Prostate gland (tissue), 2 donors: ENCODE results near the gene PCA3. TPM values are rescaled to one million over a fixed set of nuclear protein-coding genes. Genes with fewer than 3 reads are reported as not detected.

Source experiments
- DNase-seq: peaks from one replicate; pipeline ENCODE4 v3.0.0-alpha.2; 2019; ENCODE audit warnings: low spot score
- H3K27ac ChIP-seq, 2 donors: fragments of 200-600 bp; sonication (generic); 2 replicates each; pipeline ENCODE4 v1.5.1; 2017 to 2019
- H3K27me3 ChIP-seq: fragments of 200-600 bp; sonication (generic); replicated peaks from 2 replicates; pipeline ENCODE4 v1.5.1; 2019; ENCODE audit not compliant: insufficient read depth
- H3K36me3 ChIP-seq, 2 donors: fragments of 200-600 bp; sonication (generic); 1 replicate in 1 of 2; 2 replicates in 1 of 2; pipeline versions ENCODE4 v1.5.1 to v1.8.1; 2017 to 2019
- H3K4me1 ChIP-seq: fragments of 200-600 bp; sonication (generic); replicated peaks from 2 replicates; pipeline ENCODE4 v1.5.1; 2019
- H3K4me3 ChIP-seq, 2 donors: fragments of 200-600 bp; sonication (generic); 2 replicates each; pipeline ENCODE4 v1.5.1; 2017 to 2019
- H3K9me3 ChIP-seq: fragments of 200-600 bp; sonication (generic); 2 replicates; pipeline ENCODE4 v1.5.1; 2017
- POLR2A ChIP-seq: fragments of 450-650 bp; IDR thresholded peaks from one replicate; pipeline ENCODE4 v1.6.1; 2016; ENCODE audit warnings: antibody characterized with exemption, mild to moderate bottlenecking
- POLR2AphosphoS5 ChIP-seq: sonication (generic); formaldehyde crosslinking; IDR thresholded peaks from one replicate; pipeline ENCODE4 v1.6.1; 2017; ENCODE audit warnings: antibody characterized with exemption
- WGBS: methylation state at CpG from one replicate; pipeline ENCODE4 v1.1.5; 2018; 5-methylcytosine and 5-hydroxymethylcytosine counted together
- intact Hi-C: fragments of 100-400 bp; cut with DNase I; formaldehyde crosslinking; loops from one replicate; pipeline ENCODE4 v1.14.2; 2022
- total RNA-seq, 2 donors: library from RNA; depleted of rRNA; stranded (reverse); fragments of >200 nt; gene quantifications; one replicate each; pipeline ENCODE4 v1.1.0, GENCODE V29; 2016
- TF ChIP-seq, protein P1 (sequence below), 4 experiments: fragments of 200-600 bp in 2 of 4; fragments of 450-650 bp in 2 of 4; sonication (generic) in 2 of 4; IDR thresholded peaks; 1 replicate in 3 of 4; 2 replicates in 1 of 4; pipeline ENCODE4 v1.5.1; 2016 to 2019; ENCODE audit warnings: antibody characterized with exemption in 4 of 4, mild to moderate bottlenecking in 2 of 4, moderate library complexity in 2 of 4

PCA3 gene
- total RNA-seq, 2 donors from 2014 or later = 0.14 TPM; not detected in 1

DNA sequence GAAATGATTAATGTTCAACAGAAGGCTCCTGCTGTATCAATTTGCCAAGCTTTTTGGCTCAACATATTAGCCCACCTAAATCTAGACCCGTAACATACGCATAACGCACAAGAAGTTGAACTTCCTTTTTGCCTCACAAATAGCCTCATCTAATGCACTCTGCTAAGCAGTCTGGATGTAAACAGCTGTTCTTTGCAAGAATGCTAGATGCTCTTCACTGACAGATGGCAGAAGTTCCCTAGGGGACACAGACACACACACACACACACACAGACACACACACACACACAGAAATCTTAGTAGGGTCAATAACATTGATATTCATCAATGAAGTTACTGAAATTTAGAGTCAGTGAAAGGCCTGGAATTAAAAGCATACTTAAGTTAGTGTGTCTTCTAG, 13.2 kb upstream of the PCA3 start:
- H3K27ac ChIP-seq = no peak overlapping the region
- DNase-seq = no peak
- H3K4me1 ChIP-seq = no peaks in the 10 kb centered on the region
- no peak overlapping the region for H3K4me3 ChIP-seq
- no peaks in the 10 kb centered on the region for H3K27me3 ChIP-seq
- 87% methylated on average over 3 of the region's 3 CpGs for WGBS
- H3K36me3 ChIP-seq = no peaks in the 10 kb centered on the region
- TF ChIP-seq, protein P1, sequence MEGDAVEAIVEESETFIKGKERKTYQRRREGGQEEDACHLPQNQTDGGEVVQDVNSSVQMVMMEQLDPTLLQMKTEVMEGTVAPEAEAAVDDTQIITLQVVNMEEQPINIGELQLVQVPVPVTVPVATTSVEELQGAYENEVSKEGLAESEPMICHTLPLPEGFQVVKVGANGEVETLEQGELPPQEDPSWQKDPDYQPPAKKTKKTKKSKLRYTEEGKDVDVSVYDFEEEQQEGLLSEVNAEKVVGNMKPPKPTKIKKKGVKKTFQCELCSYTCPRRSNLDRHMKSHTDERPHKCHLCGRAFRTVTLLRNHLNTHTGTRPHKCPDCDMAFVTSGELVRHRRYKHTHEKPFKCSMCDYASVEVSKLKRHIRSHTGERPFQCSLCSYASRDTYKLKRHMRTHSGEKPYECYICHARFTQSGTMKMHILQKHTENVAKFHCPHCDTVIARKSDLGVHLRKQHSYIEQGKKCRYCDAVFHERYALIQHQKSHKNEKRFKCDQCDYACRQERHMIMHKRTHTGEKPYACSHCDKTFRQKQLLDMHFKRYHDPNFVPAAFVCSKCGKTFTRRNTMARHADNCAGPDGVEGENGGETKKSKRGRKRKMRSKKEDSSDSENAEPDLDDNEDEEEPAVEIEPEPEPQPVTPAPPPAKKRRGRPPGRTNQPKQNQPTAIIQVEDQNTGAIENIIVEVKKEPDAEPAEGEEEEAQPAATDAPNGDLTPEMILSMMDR (IDR thresholded peaks at IDR 0.05) = no peak
- no peak for TF ChIP-seq POLR2AphosphoS5
- no peak for TF ChIP-seq POLR2A
- intact Hi-C loops = no loop called here
- no peaks in the 10 kb centered on the region for H3K9me3 ChIP-seq

DNA sequence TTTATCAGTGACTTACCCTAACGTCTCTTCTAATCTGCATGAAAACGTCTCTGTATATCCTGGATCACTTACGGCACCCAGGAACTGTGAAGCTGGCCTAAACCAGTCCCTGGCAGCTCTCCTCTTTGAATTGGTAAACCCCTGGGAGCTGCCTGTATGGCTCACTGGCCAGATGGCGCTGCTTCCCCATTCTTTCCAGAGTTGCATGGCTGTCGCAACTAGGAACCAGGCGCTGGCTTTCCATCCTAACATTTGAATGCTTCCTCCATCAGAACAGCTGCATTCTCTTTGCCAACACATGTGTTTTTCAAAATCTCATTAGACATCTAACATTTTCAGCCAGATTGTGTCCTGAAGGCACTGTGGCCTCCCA, 8.0 kb upstream of the PCA3 start:
- Histone ChIP-seq H3K36me3 (no peaks in the 10 kb centered on the region), H3K27ac (no peak overlapping the region), H3K27me3 (no peaks in the 10 kb centered on the region), H3K4me1 (no peaks in the 10 kb centered on the region), H3K9me3 (no peaks in the 10 kb centered on the region), H3K4me3 (no peak overlapping the region)
- peak; percentile 6 for DNase-seq
- WGBS = 66% methylated on average over 6 of the region's 6 CpGs
- no peak for TF ChIP-seq POLR2A
- intact Hi-C loops = loop anchor here (2.0 kb wide), 1 partner anchor 231 kb away; no protein-coding TSS in a partner anchor

DNA sequence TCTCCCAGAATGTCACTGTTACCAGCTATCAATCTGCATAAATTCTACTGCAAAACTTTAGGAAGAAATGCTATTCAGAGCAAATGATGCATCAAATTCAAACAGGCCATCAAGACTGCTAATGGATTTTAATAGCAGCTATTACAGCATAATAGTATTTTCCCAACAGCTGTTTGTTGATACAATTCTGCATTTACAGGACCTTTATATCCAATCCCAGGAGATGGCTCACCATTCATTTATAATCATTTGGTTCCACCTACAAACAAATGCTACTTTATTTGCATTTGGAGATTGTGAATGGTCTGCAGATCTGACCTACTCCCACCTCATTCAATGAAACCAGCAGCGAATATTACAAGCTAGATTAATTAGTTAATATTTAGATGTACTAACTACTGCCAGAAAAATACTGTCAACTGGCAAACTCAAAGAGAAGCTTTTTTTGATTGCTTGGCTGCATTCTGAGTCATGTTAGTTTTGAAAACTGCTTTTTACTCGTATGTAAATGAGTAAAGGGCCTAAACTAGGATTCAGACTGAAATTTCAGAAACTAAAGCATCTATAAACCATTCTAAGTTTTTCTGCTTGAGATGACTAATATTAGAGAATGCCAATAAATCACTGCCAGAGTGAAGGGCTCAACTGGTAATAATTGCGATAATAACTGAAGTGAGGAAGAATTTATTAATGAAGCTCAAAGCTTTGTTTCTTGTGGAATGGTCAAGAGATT, 7.1 kb upstream of the PCA3 start:
- no peaks in the 10 kb centered on the region for H3K9me3 ChIP-seq
- DNase-seq = no peak
- intact Hi-C loops = loop anchor here (2.0 kb wide), 1 partner anchor 230 kb away; no protein-coding TSS in a partner anchor
- TF ChIP-seq POLR2A (no peak), POLR2AphosphoS5 (no peak)
- TF ChIP-seq, protein P1 (IDR thresholded peaks at IDR 0.05) = no peak
- no peak overlapping the region for H3K27ac ChIP-seq
- no peaks in the 10 kb centered on the region for H3K36me3 ChIP-seq
- H3K4me3 ChIP-seq = no peak overlapping the region
- H3K4me1 ChIP-seq = peaks cover 3% of the 10 kb centered on the region
- WGBS = 81% methylated on average over 3 of the region's 3 CpGs
- no peaks in the 10 kb centered on the region for H3K27me3 ChIP-seq

DNA sequence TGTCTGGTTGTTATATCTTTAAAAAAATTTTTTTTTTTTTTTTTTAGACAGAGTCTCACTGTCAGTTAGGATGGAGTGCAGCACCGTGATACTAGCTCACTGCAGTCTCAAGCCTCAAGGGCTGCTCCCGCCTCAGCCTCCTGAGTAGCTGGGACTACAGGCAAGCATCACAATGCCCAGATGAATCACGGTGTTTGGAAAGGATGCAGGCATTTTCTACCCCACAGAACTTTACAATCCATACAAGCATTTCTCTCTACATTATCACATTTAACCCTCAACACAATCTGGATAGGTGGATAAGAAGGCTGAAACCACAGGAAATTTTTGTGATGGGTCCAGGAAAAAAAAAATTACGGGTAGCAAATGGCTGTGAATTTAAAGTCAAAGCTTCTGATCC, 5.8 kb upstream of the PCA3 start:
- intact Hi-C loops = no loop called here
- peaks cover 3% of the 10 kb centered on the region for H3K4me1 ChIP-seq
- WGBS = 71% methylated on average over 4 of the region's 4 CpGs

DNA sequence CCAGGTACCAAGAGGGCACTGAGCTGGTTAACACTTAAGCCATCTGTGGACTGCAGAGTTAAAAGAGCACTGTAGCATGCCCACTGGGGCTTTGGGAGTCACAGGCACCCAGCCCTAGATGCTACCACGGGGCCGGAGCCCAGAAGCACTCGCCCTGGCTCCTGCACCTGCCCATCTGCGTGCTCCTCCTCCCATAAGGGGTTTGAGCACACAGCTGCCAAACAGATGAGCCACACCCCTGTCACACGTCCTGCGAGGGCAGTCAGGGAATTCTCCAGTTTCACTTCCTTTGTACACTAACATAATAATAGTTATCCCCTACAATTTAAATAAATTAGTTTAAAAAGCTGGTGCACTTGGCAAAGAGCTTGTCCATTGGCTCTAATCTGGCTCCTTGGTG, 4.5 kb upstream of the PCA3 start:
- WGBS = 40% methylated on average over 6 of the region's 6 CpGs
- peaks cover 3% of the 10 kb centered on the region for H3K4me1 ChIP-seq
- H3K27ac ChIP-seq = no peak overlapping the region
- no peaks in the 10 kb centered on the region for H3K9me3 ChIP-seq
- no peaks in the 10 kb centered on the region for H3K27me3 ChIP-seq
- H3K36me3 ChIP-seq = no peaks in the 10 kb centered on the region
- intact Hi-C loops = loop anchor here (5.0 kb wide), 1 partner anchor 148 kb away; the partner anchor contains the start of gene PRUNE2
- H3K4me3 ChIP-seq = no peak overlapping the region
- TF ChIP-seq POLR2AphosphoS5 (no peak), POLR2A (no peak)
- no peak for DNase-seq

More for the DNA sequence above, 5.8 kb upstream of the PCA3 start:
- H3K9me3 ChIP-seq = no peaks in the 10 kb centered on the region
- H3K4me3 ChIP-seq = no peak overlapping the region
- DNase-seq = no peak
- TF ChIP-seq POLR2A = no peak
- TF ChIP-seq, protein P1 (IDR thresholded peaks at IDR 0.05) = no peak
- TF ChIP-seq POLR2AphosphoS5 = no peak
- no peaks in the 10 kb centered on the region for H3K27me3 ChIP-seq
- no peak overlapping the region for H3K27ac ChIP-seq
- H3K36me3 ChIP-seq = no peaks in the 10 kb centered on the region

DNA sequence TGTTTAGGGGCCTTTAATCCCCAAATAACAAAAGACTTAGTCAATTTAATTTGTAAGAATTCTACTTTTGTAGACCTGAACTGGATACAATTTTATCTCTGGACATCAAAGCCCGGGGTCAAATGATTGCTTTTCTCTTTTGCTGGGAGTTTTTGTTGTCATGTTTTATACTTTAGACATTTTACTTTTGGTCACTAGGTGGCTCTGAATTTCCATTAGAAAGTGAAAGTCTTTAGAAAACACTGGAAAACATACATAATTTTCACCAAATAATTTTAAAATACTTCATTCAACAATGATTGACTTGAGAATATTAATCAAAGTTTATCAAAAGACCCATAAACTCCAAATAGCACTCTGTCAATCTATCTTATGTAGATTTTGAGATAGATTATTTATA, 2.8 kb upstream of the PCA3 start:
- WGBS = 17% methylated on average over 1 of the region's 1 CpG

More for the DNA sequence above, 2.8 kb upstream of the PCA3 start:
- no peak for TF ChIP-seq POLR2A
- TF ChIP-seq, protein P1 (IDR thresholded peaks at IDR 0.05) = peak in 3 of 4 experiments; percentile 14 to 33 (median 18)
- H3K36me3 ChIP-seq = no peaks in the 10 kb centered on the region
- no peak overlapping the region for H3K27ac ChIP-seq
- peaks cover 3% of the 10 kb centered on the region for H3K4me1 ChIP-seq
- no peaks in the 10 kb centered on the region for H3K27me3 ChIP-seq
- intact Hi-C loops = loop anchor here (5.0 kb wide), 1 partner anchor 146 kb away; the partner anchor contains the start of gene PRUNE2
- no peak overlapping the region for H3K4me3 ChIP-seq
- DNase-seq = no peak
- no peaks in the 10 kb centered on the region for H3K9me3 ChIP-seq
